Colonic mucosa (tissue), 4 donors: ENCODE measurements around the gene ARMC9. TPM values are rescaled to one million over a fixed set of nuclear protein-coding genes. Genes with fewer than 3 reads are reported as not detected.
A peak's percentile ranks its signal among the peaks of the same experiment; 100 is the strongest.

ENCODE experiments used
- DNase-seq: peaks from one replicate; pipeline ENCODE4 v3.0.0-alpha.2; 2020
- H3K27ac ChIP-seq: fragments of 200-600 bp; one replicate; pipeline ENCODE4 v1.8.0; 2021
- H3K27me3 ChIP-seq: fragments of 200-600 bp; one replicate; pipeline ENCODE4 v1.8.0; 2021
- H3K36me3 ChIP-seq: fragments of 200-600 bp; one replicate; pipeline ENCODE4 v1.8.0; 2021
- H3K4me1 ChIP-seq: fragments of 200-600 bp; one replicate; pipeline ENCODE4 v1.8.0; 2021; ENCODE audit warnings: mild to moderate bottlenecking
- H3K4me3 ChIP-seq: fragments of 200-600 bp; one replicate; pipeline ENCODE4 v1.8.0; 2021
- H3K9ac ChIP-seq, 2 donors: one replicate each; pipeline ENCODE4 v1.7.0; 2013; ENCODE audit warnings: control low read depth in 2 of 2, low read depth in 2 of 2, low read length in 2 of 2
- H3K9me3 ChIP-seq: fragments of 200-600 bp; one replicate; pipeline ENCODE4 v1.8.0; 2021
- CTCF ChIP-seq: fragments of 200-600 bp; IDR thresholded peaks from one replicate; pipeline ENCODE4 v1.8.0; 2022; ENCODE audit warnings: antibody characterized with exemption, mild to moderate bottlenecking
- intact Hi-C: fragments of 100-400 bp; cut with DNase I; formaldehyde crosslinking; loops from one replicate; pipeline ENCODE4 v1.14.1; 2022
- total RNA-seq, 2 donors: library from RNA; stranded (reverse); fragmentation: NEBNext Ultra II Directional in 1 of 2; extraction: Animal tissue kit (Norgen Biotek cat#: 25700) in 1 of 2; gene quantifications; one replicate each; pipeline ENCODE4 v1.2.1, GENCODE V29; 2021
- donor health status: healthy.
- donor health status: DM: no; HTN: no; CAD: no.
- donor health status: DM: no; HTN: no; CAD: no.

The ARMC9 gene
- total RNA-seq, 2 donors from 2014 or later: 9.8 to 17.2 TPM

- DNase-seq: no peak
- intact Hi-C loops: loop anchor here (5.0 to 10.0 kb wide), 3 partner anchors 124 to 223 kb away; no protein-coding TSS in a partner anchor
Observed at GRCh38 chr2:231228974-231229529, 30.6 kb downstream of the ARMC9 start.

GRCh38 chr2:231235217-231235616, 36.8 kb downstream of the ARMC9 start:
- no peak overlapping the region for H3K4me3 ChIP-seq
- no peak overlapping the region for H3K9ac ChIP-seq
- no peak for TF ChIP-seq CTCF
- no peaks in the 10 kb centered on the region for H3K27me3 ChIP-seq
- H3K36me3 ChIP-seq: no peaks in the 10 kb centered on the region
- H3K27ac ChIP-seq: no peak overlapping the region
- intact Hi-C loops: no loop called here
- no peaks in the 10 kb centered on the region for H3K9me3 ChIP-seq
- no peaks in the 10 kb centered on the region for H3K4me1 ChIP-seq
- DNase-seq: no peak

More at GRCh38 chr2:231228974-231229529, 30.6 kb downstream of the ARMC9 start:
- no peak for TF ChIP-seq CTCF
- Histone ChIP-seq H3K27ac (no peak overlapping the region), H3K27me3 (no peaks in the 10 kb centered on the region), H3K4me1 (peaks cover 8% of the 10 kb centered on the region), H3K36me3 (no peaks in the 10 kb centered on the region), H3K9ac (no peak overlapping the region), H3K9me3 (no peaks in the 10 kb centered on the region), H3K4me3 (no peak overlapping the region)

- peaks cover 8% of the 10 kb centered on the region for H3K4me1 ChIP-seq
- no peaks in the 10 kb centered on the region for H3K36me3 ChIP-seq
- no peaks in the 10 kb centered on the region for H3K27me3 ChIP-seq
- no peak for DNase-seq
- no peak for TF ChIP-seq CTCF
- H3K9ac ChIP-seq: no peak overlapping the region
- intact Hi-C loops: no loop called here
- no peak overlapping the region for H3K4me3 ChIP-seq
- no peaks in the 10 kb centered on the region for H3K9me3 ChIP-seq
- H3K27ac ChIP-seq: no peak overlapping the region
Observed at GRCh38 chr2:231238689-231239088, 40.3 kb downstream of the ARMC9 start.

- no peak overlapping the region for H3K9ac ChIP-seq
Observed at GRCh38 chr2:231239751-231240150, 41.3 kb downstream of the ARMC9 start.

DNA sequence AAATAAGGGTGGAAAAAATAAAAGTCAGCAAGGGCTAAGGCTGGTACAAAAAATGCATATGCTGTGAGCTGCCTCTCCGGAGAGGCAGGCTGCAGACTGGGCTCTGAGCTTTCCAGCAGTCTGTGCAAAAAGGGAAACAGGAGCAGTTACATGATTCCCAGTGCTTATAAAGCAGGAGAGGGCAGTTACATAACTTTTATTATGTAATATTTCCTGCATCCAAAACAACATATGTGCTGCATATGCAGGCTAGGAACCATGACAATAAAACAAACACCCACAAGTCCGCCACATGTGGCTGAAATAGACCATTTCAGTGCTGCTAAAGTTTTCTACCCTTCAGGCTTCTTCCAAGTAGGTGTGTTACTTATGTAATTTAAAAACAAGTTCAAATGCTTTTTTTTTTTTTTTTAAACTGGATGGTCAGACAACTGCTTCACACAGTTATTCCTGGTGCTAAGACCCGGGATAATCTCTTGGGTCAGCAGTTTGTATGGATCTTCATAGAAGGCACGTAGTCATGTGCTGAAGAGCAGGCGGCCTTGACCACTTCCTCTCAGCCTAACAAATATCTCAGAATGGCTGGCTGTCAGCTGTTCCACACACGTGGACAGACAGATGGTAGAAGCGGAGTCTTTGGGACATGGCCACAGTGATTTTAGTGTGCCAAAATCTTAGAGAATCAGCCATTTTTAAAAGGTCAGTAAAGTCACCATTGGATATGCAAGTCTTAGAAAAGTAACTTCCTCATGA, 43.5 kb downstream of the ARMC9 start:
- Histone ChIP-seq H3K9me3 (no peaks in the 10 kb centered on the region), H3K36me3 (no peaks in the 10 kb centered on the region), H3K9ac (no peak overlapping the region), H3K27ac (peak overlapping the region; percentile 83), H3K4me1 (peaks cover 8% of the 10 kb centered on the region), H3K4me3 (no peak overlapping the region), H3K27me3 (no peaks in the 10 kb centered on the region)
- intact Hi-C loops: loop anchor here (10.0 kb wide), 1 partner anchor 53 kb away; no protein-coding TSS in a partner anchor
- TF ChIP-seq CTCF: no peak
- DNase-seq: no peak

More at GRCh38 chr2:231239751-231240150, 41.3 kb downstream of the ARMC9 start:
- intact Hi-C loops: loop anchor here (10.0 kb wide), 1 partner anchor 55 kb away; no protein-coding TSS in a partner anchor
- no peaks in the 10 kb centered on the region for H3K36me3 ChIP-seq
- no peak for DNase-seq
- no peak for TF ChIP-seq CTCF
- H3K4me3 ChIP-seq: no peak overlapping the region
- no peak overlapping the region for H3K27ac ChIP-seq
- peaks cover 8% of the 10 kb centered on the region for H3K4me1 ChIP-seq
- H3K9me3 ChIP-seq: no peaks in the 10 kb centered on the region
- H3K27me3 ChIP-seq: no peaks in the 10 kb centered on the region
